ENCODE measurements around the gene ZNF160.
"Not testable (repeated sequence)": the region's sequence is repeated elsewhere in the genome, so short reads cannot be mapped to it uniquely, and the experiment has no call there.

The ZNF160 gene

DNA sequence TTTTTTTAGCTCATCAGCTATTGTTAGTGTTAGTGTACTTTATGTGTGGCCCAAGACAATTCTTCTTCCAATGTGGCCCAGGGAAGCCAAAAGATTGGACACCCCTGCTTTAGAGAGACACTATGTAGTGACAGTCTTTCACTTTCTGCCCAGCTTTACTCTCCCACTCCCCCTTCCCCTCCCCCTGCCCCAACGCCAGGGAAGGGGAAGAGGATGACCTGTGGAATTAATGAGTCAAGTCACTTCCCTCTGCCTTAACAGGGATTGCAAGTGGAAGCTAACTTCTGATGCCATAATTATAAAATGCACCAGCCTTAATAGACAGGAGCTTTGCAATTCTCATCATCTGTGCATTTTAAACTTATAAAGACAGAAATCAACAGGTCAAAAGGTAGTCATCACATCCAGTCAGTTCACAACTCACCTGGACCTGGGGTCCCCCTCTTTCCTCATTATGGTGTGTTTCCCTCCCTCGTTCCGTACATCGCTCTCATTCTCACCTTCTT lies 27.9 kb upstream of the ZNF160 start:
- TF ChIP-seq, protein P1, sequence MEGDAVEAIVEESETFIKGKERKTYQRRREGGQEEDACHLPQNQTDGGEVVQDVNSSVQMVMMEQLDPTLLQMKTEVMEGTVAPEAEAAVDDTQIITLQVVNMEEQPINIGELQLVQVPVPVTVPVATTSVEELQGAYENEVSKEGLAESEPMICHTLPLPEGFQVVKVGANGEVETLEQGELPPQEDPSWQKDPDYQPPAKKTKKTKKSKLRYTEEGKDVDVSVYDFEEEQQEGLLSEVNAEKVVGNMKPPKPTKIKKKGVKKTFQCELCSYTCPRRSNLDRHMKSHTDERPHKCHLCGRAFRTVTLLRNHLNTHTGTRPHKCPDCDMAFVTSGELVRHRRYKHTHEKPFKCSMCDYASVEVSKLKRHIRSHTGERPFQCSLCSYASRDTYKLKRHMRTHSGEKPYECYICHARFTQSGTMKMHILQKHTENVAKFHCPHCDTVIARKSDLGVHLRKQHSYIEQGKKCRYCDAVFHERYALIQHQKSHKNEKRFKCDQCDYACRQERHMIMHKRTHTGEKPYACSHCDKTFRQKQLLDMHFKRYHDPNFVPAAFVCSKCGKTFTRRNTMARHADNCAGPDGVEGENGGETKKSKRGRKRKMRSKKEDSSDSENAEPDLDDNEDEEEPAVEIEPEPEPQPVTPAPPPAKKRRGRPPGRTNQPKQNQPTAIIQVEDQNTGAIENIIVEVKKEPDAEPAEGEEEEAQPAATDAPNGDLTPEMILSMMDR (IDR thresholded peaks at IDR 0.05; ENCODE audit: extremely low read depth, missing control alignments): no peak

GRCh38 chr19:53130506-53130905 lies 27.3 kb upstream of the ZNF160 start:
- TF ChIP-seq, protein P1 (IDR thresholded peaks at IDR 0.05; ENCODE audit: extremely low read depth, missing control alignments): no peak
- no peak for DNase-seq (ENCODE audit: low spot score)

More for the DNA sequence above, 27.9 kb upstream of the ZNF160 start:
- no peak for DNase-seq (ENCODE audit: low spot score)

GRCh38 chr19:53126733-53127526 lies 23.7 kb upstream of the ZNF160 start:
- DNase-seq (ENCODE audit: low spot score): not testable (repeated sequence)

DNA sequence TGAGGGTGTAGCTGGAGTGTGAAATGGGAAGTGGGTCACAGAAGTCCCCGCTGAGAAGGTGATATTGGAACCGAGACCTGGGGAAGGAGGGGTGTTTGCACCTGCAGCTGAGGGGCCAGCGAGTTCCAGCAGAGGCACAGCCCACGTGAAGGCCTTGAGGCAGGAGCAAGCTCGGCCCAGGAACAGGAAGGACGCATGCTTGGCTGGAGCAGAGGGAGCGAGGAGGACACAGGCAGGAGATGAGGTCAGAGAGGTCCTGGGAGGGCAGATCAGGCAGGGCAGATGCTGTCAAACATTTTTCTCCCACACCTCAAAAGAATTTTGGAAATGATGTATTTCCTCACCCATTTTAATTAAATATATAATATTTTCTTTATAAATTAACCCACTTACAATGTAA lies 20.2 kb upstream of the ZNF160 start:
- TF ChIP-seq, protein P1 (IDR thresholded peaks at IDR 0.05; ENCODE audit: extremely low read depth, missing control alignments): no peak
- no peak for DNase-seq (ENCODE audit: low spot score)

DNA sequence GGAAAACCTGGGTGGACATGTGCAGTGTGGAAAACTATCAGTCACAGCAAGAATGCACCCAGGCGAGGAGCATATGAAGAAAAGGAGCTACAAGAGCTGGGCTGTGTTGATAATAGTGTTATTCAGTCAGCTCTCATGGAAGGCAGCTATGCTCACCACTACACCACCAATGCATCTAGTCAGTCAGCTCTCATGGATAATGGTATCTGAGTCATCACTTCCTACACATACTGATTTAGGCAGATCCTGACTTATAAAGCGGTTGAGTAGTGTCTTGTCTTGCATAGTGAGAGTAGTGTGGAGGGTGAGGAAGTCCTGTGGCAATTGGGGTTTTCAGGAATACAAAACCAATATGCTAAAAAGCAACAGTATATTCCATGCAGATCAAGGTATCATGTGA lies 9.1 kb upstream of the ZNF160 start:
- no peak for DNase-seq (ENCODE audit: low spot score)
- TF ChIP-seq, protein P1 (IDR thresholded peaks at IDR 0.05; ENCODE audit: extremely low read depth, missing control alignments): no peak

- TF ChIP-seq, protein P1 (IDR thresholded peaks at IDR 0.05; ENCODE audit: extremely low read depth, missing control alignments): no peak
- no peak for DNase-seq (ENCODE audit: low spot score)
These were observed 6.3 kb upstream of the ZNF160 start for GRCh38 chr19:53109527-53109926.

- TF ChIP-seq, protein P1 (IDR thresholded peaks at IDR 0.05; ENCODE audit: extremely low read depth, missing control alignments): no peak
- DNase-seq (ENCODE audit: low spot score): peak; percentile 56
These were observed 427 bp downstream of the ZNF160 start for GRCh38 chr19:53102756-53103233.

Measured in GM20000 (cell line).